Stimulated activated CD8-positive, alpha-beta memory T cell treated with anti-CD3 and anti-CD28 coated beads, Interleukin-12 subunit alpha, Interleukin-12 subunit beta, amount 100 ng/mL, for 24 hours (primary cell): Measurements from ENCODE around the gene TDRD3.

Experiments used
- DNase-seq: peaks from one replicate; pipeline ENCODE4 v3.0.0-alpha.2; 2020; ENCODE audit errors: extremely low read depth

TDRD3 gene

DNA sequence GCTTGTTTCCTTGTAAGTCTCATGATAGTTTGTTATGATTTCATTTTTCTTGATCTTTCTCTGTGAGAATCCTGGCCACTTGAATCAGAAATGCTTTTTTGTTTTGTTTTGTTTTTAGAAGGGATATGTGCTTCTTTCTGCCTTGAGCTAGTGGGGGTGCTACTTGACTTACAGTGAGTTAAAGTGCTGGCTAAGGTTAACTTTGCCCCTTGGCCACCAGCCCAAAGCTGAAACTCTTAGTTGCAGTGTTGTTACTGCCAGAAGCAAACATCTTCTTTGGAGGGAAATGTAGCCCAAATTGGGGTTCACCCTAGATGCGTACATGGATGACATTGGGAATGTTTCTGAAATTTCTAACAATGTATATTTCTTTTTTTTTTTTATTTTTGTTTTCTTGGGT, 57.4 kb downstream of the TDRD3 start:
- no peak for DNase-seq

DNA sequence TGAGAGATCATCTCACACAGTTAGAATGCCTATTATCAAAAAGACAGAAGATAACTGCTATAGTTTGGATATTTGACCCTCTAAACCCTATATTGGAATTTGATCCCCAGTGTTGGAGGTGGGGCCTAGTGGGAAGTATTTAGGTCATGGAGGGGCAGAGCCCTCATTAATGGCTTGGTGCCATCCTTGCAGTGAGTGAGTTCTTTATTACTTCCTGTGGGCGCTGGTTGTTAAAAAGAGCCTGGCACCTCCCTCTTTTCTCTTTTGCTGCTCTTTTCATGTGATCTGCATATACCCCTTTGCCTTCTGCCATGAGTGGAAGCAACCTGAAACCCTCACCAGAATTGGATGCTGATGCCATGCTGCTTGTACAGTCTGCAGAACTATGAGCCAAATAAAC, 66.8 kb downstream of the TDRD3 start:
- no peak for DNase-seq

- no peak for DNase-seq
Measured at GRCh38 chr13:60467098-60467497, 70.1 kb downstream of the TDRD3 start.

- DNase-seq = no peak
Measured at GRCh38 chr13:60479273-60479672, 82.3 kb downstream of the TDRD3 start.

GRCh38 chr13:60482012-60482411, 85.0 kb downstream of the TDRD3 start:
- no peak for DNase-seq

DNA sequence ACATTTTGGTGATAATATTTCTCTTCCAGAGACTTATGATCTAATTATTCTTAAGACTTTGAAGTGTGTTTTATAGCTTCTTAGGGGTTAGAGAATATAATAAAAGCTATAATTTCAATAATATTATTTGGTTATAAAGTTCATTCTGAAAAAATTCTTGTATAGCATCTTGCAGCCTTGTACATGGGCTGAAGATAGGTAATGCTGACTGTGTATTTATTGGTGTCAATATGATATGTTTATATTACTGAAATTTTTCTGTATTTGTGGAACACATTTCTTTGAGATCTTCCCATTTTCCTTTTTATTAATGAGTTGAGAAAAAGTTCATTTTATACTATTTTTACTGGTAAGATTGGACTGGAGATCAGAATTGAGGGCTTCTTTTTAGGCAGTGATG, 87.8 kb downstream of the TDRD3 start:
- DNase-seq = no peak

DNA sequence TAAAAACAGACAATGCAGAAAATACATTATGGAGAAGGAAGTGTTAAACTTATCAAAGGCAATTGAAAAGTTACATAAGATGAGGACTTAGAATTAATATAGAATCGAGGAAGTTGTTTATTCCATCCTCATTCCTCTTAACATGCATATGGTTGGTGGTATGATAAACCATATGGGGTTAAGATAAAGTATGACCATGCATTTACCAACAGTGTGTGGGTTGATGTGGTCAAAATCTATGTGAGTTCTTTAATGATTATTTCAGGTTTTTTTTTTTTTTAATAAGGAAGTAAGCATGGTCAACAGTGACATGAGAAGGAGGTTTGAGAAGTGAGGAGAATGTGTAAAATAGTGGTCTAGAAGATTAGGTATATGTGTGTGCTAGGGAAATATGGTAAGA, 94.5 kb downstream of the TDRD3 start:
- DNase-seq = no peak

- no peak for DNase-seq
Measured at GRCh38 chr13:60492187-60492586, 95.2 kb downstream of the TDRD3 start.

GRCh38 chr13:60494296-60494695, 97.3 kb downstream of the TDRD3 start:
- no peak for DNase-seq

- DNase-seq = no peak
Measured at GRCh38 chr13:60501236-60501635, 104.2 kb downstream of the TDRD3 start.

- DNase-seq = no peak
Measured at GRCh38 chr13:60509601-60510386, 112.8 kb downstream of the TDRD3 start.

- no peak for DNase-seq
Measured at GRCh38 chr13:60511637-60512036, 114.6 kb downstream of the TDRD3 start.

DNA sequence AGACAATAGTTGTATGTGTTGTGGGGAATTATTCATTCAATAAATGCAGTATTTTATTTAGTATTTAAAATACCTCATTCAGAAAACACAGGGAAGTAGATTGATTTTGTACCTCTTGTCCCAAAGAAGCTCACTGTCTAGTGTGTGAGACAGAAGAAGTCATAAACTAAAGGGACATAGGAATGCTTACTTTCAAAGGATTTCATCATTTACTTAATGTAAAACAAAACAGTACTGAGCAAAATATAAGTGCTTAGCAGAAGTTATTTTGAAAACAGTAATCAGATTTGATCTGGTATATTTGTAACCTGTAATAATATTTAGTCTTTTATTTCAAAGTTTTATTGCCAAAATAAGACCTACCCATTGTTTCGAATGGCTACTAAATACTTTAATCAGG, 117.9 kb downstream of the TDRD3 start:
- no peak for DNase-seq

- DNase-seq = no peak
Measured at GRCh38 chr13:60519496-60519895, 122.5 kb downstream of the TDRD3 start.

- no peak for DNase-seq
Measured at GRCh38 chr13:60520902-60521569, 124.0 kb downstream of the TDRD3 start.

- DNase-seq = no peak
Measured at GRCh38 chr13:60538566-60538965, 141.5 kb downstream of the TDRD3 start.

DNA sequence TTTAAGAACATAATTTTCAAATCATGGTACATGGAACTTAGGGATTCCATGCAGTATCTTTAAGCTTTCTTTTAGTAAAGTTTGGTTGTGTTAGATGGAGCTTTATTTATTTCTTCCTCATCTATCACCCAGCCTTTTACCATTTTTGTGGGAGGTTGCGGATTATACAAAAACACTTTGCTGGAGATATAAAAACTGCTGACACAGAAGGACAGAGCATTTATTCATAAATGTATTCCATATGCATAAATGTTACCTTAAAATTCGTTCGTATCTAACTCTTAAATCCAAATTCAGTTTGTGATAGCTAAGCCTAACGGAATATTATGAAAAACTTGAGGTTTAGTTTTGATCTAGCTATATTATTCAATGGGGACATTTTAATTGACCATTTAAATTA, 143.3 kb downstream of the TDRD3 start:
- DNase-seq = no peak

DNA sequence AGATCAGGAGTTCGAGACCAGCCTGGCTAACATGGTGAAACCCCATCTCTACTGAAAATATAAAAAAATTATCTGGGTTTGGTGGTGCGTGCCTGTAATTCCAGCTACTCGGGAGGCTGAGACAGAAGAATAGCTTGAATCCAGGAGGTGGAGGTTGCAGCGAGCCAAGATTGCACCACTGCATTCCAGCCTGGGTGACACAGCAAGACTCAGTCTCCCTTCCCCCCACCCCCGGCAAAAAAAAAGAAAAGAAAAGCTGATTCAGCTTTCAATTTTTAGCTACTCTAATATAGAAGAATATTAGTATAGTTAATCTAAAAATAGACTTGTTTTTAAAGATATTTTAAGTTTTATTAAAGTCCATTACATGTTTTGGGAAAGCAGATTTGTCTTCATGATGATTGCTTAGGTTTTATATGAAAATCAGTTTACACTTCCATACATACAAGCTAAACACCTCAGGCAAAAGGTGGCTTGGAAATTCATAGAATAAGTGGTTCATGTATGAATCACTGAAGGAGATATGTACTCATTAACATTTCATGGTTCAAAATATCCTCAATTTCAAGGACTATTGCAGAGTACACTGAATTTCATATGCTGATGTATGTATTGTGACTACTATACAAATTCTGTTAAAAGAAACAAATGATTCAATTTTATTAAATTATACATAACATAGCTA, 165.2 kb downstream of the TDRD3 start:
- DNase-seq = no peak

DNA sequence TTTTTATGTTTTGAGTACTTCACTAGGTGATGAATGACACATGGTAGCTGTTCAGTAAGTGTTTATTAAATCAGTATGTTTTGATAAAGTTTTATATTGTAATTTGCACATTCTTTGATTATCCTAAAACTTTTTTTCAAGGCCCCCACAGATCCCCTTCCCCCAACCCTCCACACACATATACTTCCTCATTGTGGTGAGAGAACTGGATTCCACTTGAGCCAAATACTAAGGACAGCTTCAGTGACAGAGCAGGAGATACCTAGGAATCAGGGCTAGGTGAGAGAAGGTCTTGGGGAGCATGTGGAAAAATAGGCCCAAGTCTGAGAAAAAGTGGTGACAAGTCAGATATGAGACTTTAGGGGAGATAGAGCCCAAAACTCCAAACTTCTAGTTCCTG, 174.6 kb downstream of the TDRD3 start:
- DNase-seq = no peak

GRCh38 chr13:60572003-60572798, 175.2 kb downstream of the TDRD3 start:
- no peak for DNase-seq

DNA sequence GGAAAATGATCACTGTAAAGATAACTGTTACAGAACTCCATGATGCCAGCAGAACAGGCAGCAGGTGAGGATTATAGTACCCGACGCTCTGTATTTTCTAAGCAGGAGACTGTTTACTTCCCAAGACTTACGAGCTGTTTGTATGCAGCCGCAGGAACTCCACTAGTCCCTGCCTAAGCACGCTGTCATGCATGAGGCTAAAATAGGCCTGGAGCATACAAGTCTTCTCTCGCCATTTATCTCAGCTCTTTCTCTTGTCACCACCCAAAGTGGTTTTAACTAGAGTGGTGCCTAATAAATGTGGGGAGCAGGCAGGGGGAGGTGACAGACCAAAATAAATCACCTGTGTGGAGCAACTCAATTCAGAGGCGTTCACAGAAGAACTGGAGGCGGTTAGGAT, 175.8 kb downstream of the TDRD3 start:
- no peak for DNase-seq

- no peak for DNase-seq
Measured at GRCh38 chr13:60574735-60575134, 177.7 kb downstream of the TDRD3 start.
